Measurements from ENCODE around the gene DCUN1D3.
"Not testable (repeated sequence)": the region's sequence is repeated elsewhere in the genome, so short reads cannot be mapped to it uniquely, and the experiment has no call there.

Gene DCUN1D3

GRCh38 chr16:20931066-20931600, 31.0 kb upstream of the DCUN1D3 start:
- H3K36me3 ChIP-seq (ENCODE audit: insufficient read depth, low read length): no peaks in the 10 kb centered on the region
- H3F3A ChIP-seq (ENCODE audit: insufficient read depth, low read length): no peaks in the 10 kb centered on the region
- H2AFZ ChIP-seq (ENCODE audit: low read length): no peak overlapping the region
- H3K9me3 ChIP-seq (ENCODE audit: low read length): no peaks in the 10 kb centered on the region
- no peaks in the 10 kb centered on the region for H3K27me3 ChIP-seq (ENCODE audit: insufficient read depth, low read length)
- TF ChIP-seq CTCF (IDR thresholded peaks at IDR 0.05; ENCODE audit: low read length): no peak
- no peak for TF ChIP-seq EZH2 (IDR thresholded peaks at IDR 0.05; ENCODE audit: borderline replicate concordance, low read length)
- no peaks in the 10 kb centered on the region for H4K20me1 ChIP-seq (ENCODE audit: insufficient read depth, low read length)
- H3K4me3 ChIP-seq (ENCODE audit: low read depth, low read length, poor library complexity, severe bottlenecking): no peak overlapping the region
- no peak overlapping the region for H3K9ac ChIP-seq (ENCODE audit: low read length)
- H3K9me2 ChIP-seq (ENCODE audit: low read depth, low read length): no peaks in the 10 kb centered on the region
- no peak overlapping the region for H3K27ac ChIP-seq (ENCODE audit: low read depth, low read length, poor library complexity, severe bottlenecking)
- H3K4me1 ChIP-seq (ENCODE audit: insufficient read depth, low read length, severe bottlenecking): no peaks in the 10 kb centered on the region
- H3K4me2 ChIP-seq (ENCODE audit: low read length): no peak overlapping the region
- no peaks in the 10 kb centered on the region for H3K79me2 ChIP-seq (ENCODE audit: insufficient read depth, low read length)

- H2AFZ ChIP-seq (ENCODE audit: low read length): no peak overlapping the region
Measured at GRCh38 chr16:20930365-20930690, 30.2 kb upstream of the DCUN1D3 start.

GRCh38 chr16:20929676-20930364, 29.7 kb upstream of the DCUN1D3 start:
- H3K27me3 ChIP-seq (ENCODE audit: insufficient read depth, low read length); H3K9ac ChIP-seq (ENCODE audit: low read length); H3K4me3 ChIP-seq (ENCODE audit: low read depth, low read length, poor library complexity, severe bottlenecking); H3K79me2 ChIP-seq (ENCODE audit: insufficient read depth, low read length); H3F3A ChIP-seq (ENCODE audit: insufficient read depth, low read length); H3K9me2 ChIP-seq (ENCODE audit: low read depth, low read length); H3K4me1 ChIP-seq (ENCODE audit: insufficient read depth, low read length, severe bottlenecking); H4K20me1 ChIP-seq (ENCODE audit: insufficient read depth, low read length); H3K4me2 ChIP-seq (ENCODE audit: low read length); H2AFZ ChIP-seq (ENCODE audit: low read length); H3K36me3 ChIP-seq (ENCODE audit: insufficient read depth, low read length); H3K9me3 ChIP-seq (ENCODE audit: low read length); H3K27ac ChIP-seq (ENCODE audit: low read depth, low read length, poor library complexity, severe bottlenecking): not testable (repeated sequence)

More at GRCh38 chr16:20930365-20930690, 30.2 kb upstream of the DCUN1D3 start:
- Histone ChIP-seq H3K4me1 (ENCODE audit: insufficient read depth, low read length, severe bottlenecking) (no peaks in the 10 kb centered on the region), H3K79me2 (ENCODE audit: insufficient read depth, low read length) (no peaks in the 10 kb centered on the region), H3K27ac (ENCODE audit: low read depth, low read length, poor library complexity, severe bottlenecking) (no peak overlapping the region), H3K27me3 (ENCODE audit: insufficient read depth, low read length) (no peaks in the 10 kb centered on the region), H3K4me3 (ENCODE audit: low read depth, low read length, poor library complexity, severe bottlenecking) (no peak overlapping the region), H4K20me1 (ENCODE audit: insufficient read depth, low read length) (no peaks in the 10 kb centered on the region), H3K9ac (ENCODE audit: low read length) (no peak overlapping the region), H3K36me3 (ENCODE audit: insufficient read depth, low read length) (0 out of 2 replicates have a peak, but pooled peaks cover 6% of the 10 kb centered on the region), H3K9me2 (ENCODE audit: low read depth, low read length) (no peaks in the 10 kb centered on the region), H3F3A (ENCODE audit: insufficient read depth, low read length) (no peaks in the 10 kb centered on the region), H3K9me3 (ENCODE audit: low read length) (no peaks in the 10 kb centered on the region), H3K4me2 (ENCODE audit: low read length) (no peak overlapping the region)
- TF ChIP-seq CTCF (IDR thresholded peaks at IDR 0.05; ENCODE audit: low read length): no peak
- no peak for TF ChIP-seq EZH2 (IDR thresholded peaks at IDR 0.05; ENCODE audit: borderline replicate concordance, low read length)
